Endothelial cell (in vitro differentiated cells): ENCODE measurements around the gene CRYGN. TPM values are rescaled to one million over a fixed set of nuclear protein-coding genes. Genes with fewer than 3 reads are reported as not detected.

Experiments
- DNase-seq: peaks from one replicate; pipeline ENCODE4 v3.0.0; 2021; ENCODE audit warnings: low spot score
- H3K27ac Mint-ChIP-seq: one replicate; pipeline ENCODE4 v1.8.0; 2021; ENCODE audit warnings: mixed read lengths, inconsistent platforms; ENCODE audit not compliant: unreplicated experiment
- H3K27me3 Mint-ChIP-seq: one replicate; pipeline ENCODE4 v1.8.0; 2021; ENCODE audit warnings: mild to moderate bottlenecking, moderate library complexity, mixed read lengths, inconsistent platforms; ENCODE audit not compliant: unreplicated experiment
- H3K36me3 Mint-ChIP-seq: one replicate; pipeline ENCODE4 v1.8.0; 2021; ENCODE audit warnings: mild to moderate bottlenecking, low read depth, mixed read lengths, inconsistent platforms; ENCODE audit not compliant: unreplicated experiment
- H3K4me1 Mint-ChIP-seq: one replicate; pipeline ENCODE4 v1.8.0; 2021; ENCODE audit warnings: mild to moderate bottlenecking, mixed read lengths, inconsistent platforms; ENCODE audit not compliant: unreplicated experiment
- H3K4me3 Mint-ChIP-seq: one replicate; pipeline ENCODE4 v1.8.0; 2021; ENCODE audit warnings: mild to moderate bottlenecking, mixed read lengths, inconsistent platforms; ENCODE audit not compliant: unreplicated experiment
- H3K9me3 Mint-ChIP-seq: one replicate; pipeline ENCODE4 v1.8.0; 2021; ENCODE audit warnings: mixed read lengths, inconsistent platforms; ENCODE audit not compliant: unreplicated experiment
- total RNA-seq: library from RNA; stranded (reverse); fragmentation: NEBNext Ultra II Directional; extraction: Animal tissue kit (Norgen Biotek cat#: 25700); gene quantifications from one replicate; pipeline ENCODE4 v1.2.1, GENCODE V29; 2021; ENCODE audit not compliant: unreplicated experiment
- TF ChIP-seq, protein P1 (sequence below): fragments of 200-600 bp; sonication (generic); IDR thresholded peaks from one replicate; pipeline ENCODE4 v1.5.0; 2021; ENCODE audit warnings: antibody characterized with exemption; ENCODE audit not compliant: unreplicated experiment

Gene CRYGN
- total RNA-seq, 1 donor from 2014 or later, result not detected

DNA sequence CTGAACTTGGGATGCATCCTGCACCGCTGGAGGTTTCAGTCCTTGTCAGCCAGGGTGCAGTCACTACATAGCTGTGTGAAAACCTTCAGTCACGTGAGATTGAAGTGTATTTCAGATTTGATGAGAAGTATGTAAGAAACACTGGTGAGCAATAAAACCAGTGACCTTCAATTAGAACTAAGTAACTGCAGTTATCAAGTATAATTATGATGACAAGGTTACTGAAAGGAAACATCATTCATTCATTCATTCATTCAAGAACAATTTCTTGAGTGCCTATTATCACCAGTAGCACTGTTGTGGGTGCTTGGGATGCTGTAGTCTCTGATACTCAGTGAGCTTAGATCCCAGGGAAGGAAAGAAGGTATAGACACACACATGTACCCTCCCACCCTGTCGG, 46.1 kb upstream of the CRYGN start:
- peaks cover 29% of the 10 kb centered on the region for H3K36me3 Mint-ChIP-seq
- no peaks in the 10 kb centered on the region for H3K27me3 Mint-ChIP-seq
- TF ChIP-seq, protein P1, sequence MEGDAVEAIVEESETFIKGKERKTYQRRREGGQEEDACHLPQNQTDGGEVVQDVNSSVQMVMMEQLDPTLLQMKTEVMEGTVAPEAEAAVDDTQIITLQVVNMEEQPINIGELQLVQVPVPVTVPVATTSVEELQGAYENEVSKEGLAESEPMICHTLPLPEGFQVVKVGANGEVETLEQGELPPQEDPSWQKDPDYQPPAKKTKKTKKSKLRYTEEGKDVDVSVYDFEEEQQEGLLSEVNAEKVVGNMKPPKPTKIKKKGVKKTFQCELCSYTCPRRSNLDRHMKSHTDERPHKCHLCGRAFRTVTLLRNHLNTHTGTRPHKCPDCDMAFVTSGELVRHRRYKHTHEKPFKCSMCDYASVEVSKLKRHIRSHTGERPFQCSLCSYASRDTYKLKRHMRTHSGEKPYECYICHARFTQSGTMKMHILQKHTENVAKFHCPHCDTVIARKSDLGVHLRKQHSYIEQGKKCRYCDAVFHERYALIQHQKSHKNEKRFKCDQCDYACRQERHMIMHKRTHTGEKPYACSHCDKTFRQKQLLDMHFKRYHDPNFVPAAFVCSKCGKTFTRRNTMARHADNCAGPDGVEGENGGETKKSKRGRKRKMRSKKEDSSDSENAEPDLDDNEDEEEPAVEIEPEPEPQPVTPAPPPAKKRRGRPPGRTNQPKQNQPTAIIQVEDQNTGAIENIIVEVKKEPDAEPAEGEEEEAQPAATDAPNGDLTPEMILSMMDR, result no peak
- peaks cover 34% of the 10 kb centered on the region for H3K4me1 Mint-ChIP-seq
- H3K27ac Mint-ChIP-seq, result no peak overlapping the region
- H3K4me3 Mint-ChIP-seq, result no peak overlapping the region
- no peaks in the 10 kb centered on the region for H3K9me3 Mint-ChIP-seq
- DNase-seq, result no peak

DNA sequence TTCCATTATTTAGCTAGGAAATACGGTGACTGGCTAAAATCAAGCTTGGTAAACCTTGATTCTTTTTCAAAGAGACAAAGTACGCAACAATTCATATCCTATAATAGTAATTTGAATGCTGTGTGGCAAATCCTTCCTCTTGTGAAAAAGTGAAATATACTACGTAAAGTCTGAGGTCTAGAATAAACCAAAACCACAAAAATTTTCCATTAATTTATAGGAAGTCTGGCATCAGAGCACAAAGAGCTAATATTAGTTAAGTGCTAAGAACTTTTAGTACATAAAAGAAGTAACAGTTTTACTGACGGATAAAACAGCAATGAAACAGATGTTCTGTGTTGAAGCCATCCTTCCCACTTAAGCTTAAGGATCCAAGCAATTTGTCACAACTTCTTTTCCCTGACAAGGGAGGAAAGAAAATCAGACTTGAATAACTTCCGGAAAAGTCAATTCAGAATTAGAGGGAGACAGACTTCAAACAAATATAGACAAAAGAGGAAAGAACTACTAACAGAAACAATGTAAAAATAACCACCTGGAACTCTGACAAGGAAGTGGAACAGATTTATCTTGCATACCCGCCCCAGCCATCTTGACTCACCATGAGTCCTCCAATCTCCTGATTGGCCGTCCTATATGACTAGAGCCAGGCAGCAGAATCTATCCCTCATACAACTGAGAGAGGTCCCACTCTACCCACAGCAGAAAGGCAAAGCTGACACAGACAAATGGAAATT, 45.2 kb upstream of the CRYGN start:
- Mint-ChIP-seq H3K4me1 (peaks cover 29% of the 10 kb centered on the region), H3K4me3 (no peak overlapping the region), H3K27me3 (no peaks in the 10 kb centered on the region), H3K36me3 (peaks cover 32% of the 10 kb centered on the region), H3K27ac (no peak overlapping the region), H3K9me3 (no peaks in the 10 kb centered on the region)
- DNase-seq, result no peak
- TF ChIP-seq, protein P1, result no peak

DNA sequence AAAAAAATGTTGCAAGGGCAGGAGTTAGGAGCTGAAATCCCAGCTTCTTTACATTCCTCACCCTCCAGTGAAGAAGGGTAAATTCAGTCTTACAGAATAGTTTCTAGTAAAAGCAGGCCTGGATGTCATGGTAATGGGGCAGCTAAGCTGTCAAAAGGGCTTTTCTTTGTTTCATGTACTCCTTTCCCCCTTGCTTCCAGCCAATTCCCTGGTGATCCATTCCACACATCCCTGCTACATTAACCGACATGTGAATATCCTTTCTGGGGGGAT, 43.7 kb upstream of the CRYGN start:
- DNase-seq, result no peak
- Mint-ChIP-seq H3K4me1 (peaks cover 23% of the 10 kb centered on the region), H3K27me3 (peaks cover 3% of the 10 kb centered on the region), H3K4me3 (peak overlapping the region; percentile 26), H3K27ac (no peak overlapping the region), H3K36me3 (peaks cover 38% of the 10 kb centered on the region), H3K9me3 (no peaks in the 10 kb centered on the region)
- TF ChIP-seq, protein P1, result no peak

DNA sequence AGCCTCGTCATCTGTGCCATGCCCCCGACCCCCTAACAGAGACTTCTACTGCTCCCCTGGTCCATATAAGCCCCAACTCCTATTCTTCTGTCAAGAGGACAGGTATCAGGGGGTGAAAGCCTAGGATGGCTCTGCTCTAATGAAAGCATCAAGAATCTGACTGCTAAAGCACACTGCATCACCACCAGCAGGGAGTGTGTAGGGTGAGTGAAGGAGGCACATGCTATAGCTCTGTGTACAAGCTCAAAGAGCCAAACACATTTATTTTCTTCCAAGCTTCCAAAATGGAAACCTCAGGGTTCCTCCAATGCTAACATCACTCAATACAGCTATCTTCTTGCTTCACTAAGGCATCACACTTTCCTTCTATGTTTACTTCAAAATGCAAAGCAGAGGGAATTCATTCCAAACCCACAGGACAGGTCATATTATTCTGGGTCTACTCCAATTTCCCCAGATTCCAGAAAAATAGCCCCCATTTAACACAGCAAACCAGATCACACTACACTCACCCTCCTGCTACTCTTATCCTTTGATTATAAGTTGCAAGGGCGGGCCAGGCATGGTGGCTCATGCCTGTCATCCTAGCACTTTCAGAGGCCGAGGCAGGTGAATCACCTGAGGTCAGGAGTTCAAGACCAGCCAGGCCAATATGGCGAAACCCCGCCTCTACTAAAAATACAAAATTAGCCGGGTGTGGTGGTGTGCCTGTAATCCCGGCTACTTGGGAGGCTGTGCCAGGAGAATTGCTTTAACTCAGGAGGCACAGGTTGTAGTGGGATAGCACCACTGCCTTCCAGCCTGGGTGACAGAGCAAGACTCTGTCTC, 43.2 kb upstream of the CRYGN start:
- peaks cover 23% of the 10 kb centered on the region for H3K4me1 Mint-ChIP-seq
- no peak overlapping the region for H3K27ac Mint-ChIP-seq
- H3K9me3 Mint-ChIP-seq, result no peaks in the 10 kb centered on the region
- peak overlapping the region; percentile 34 for H3K4me3 Mint-ChIP-seq
- TF ChIP-seq, protein P1, result no peak
- peaks cover 38% of the 10 kb centered on the region for H3K36me3 Mint-ChIP-seq
- H3K27me3 Mint-ChIP-seq, result peaks cover 3% of the 10 kb centered on the region
- no peak for DNase-seq
